Hepatic stellate cell (primary cell): ENCODE results near the gene PTH1R.

Experiments used
- DNase-seq: peaks from one replicate; pipeline ENCODE4 v3.0.0; 2011; ENCODE audit warnings: low spot score

PTH1R gene

DNA sequence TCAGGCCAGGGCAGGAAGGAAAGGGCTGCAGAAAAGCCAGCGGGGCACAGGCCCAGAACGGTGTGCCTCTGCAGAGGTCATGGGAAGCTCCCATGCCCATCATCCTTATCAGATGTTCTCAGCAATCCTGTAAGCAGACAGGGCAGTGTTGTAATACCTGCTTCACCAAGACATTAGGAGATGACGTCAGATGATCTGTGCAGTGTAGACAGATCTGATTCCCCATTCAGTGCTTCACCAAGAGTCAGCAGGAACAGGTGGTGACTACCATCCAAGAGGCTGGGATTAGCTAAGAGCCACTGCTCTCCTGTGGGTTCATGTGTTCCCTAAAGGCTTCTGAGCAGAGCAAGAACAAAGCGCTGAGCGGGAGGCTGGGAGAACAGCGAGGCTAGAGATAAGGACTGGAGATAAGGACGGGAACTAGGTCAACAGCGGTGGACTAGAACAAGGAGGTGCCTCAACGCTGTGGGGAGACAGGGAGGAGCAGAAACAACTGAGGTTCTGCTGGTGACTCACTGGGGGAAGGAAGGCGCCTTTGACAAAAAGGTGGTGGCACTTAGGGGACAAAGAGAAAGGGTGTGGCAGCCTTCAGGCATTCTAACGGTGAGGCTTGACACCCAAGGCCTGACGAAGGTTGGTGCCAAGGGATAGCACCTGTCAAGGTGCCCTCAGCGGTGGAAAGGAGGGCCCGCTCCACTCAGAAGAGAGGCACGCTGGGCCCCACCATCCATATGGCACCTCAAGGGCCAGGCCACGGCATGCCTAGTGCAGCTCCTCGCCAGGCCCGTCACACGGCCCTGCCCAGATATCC, 70.7 kb downstream of the PTH1R start:
- DNase-seq, result no peak

DNA sequence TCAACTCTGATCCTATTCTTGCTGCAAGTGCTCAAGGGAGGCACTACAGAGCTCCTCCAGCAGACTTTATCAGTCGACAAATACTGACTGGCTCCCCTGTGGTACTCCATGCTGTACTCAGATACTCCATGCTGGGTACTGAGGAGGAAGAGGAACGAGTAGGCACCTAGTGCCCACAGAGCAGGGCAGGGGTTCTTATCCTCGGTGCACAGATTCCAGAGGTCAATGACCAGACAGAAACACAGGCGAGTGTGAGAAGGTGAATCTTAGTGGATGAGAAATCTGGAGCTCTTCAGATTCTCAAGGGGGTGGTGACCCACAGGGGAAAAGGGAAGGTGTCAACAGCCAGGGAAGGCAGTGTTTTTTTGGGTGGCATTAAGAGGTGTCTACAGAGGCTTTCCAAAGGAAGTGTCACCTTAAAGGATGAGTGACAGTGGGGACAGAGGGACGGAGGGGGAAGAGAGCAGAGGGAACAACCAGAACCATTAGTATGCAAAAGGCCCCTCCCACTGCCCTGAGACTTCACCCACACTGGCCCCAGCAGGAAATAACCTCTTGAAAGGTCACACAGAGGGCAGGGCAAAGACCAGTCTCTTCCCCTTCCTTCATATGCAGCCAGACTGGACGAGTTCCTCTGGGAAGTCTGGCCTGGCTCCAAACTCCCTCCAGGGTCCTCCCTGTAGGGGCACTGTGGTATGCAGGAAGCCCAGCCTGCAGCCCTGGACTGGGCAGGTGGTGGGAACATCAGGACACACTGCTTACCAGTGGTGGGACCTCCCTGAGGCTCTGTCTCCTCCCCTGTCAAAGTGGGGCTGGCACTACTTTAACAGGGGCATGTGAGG, 71.5 kb downstream of the PTH1R start:
- no peak for DNase-seq

DNA sequence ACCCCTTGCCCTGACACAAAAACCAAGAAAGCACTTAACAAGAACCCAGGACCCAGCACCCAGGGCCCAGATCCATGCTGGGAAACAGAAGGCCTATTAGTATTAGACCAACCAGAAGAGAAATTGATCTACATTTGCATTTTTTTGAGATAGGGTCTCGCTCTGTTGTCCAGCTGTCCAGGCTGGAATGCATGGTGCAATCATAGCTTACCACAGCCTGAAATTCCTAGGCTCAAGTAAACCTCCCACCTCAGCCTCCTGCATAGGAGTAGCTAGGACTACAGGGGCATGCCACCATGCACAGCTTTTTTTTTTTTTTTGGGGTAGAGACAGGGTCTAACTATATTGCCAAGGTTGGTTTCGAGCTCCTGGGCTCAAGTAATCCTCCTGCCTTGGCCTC, 72.7 kb downstream of the PTH1R start:
- DNase-seq, result no peak

DNA sequence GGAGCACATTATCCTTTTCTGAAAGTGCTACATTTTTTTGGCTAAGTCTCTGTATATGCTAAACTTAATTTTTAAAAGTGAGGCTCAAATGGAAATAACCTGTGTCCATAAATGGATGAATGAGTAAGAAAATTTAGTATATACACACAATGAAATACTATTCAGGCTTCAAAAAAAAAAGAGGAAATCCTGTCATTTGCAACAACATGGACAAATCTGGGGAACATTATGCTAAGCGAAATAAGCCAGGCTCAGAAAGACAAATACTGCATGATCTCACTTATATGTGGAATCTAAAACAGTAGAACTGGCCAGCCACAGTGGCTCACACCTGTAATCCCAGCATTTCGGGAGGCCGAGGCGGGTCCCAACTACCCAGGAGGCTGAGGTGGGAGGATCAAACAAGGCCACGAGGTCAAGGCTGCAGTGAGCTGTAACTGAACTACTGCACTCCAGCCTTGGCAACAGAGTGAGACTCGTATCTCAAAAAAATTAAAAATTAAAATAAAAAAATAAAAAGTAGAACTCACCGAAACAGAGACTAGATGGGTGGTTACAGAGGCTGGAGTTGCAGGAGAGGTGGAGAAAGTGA, 73.2 kb downstream of the PTH1R start:
- no peak for DNase-seq

DNA sequence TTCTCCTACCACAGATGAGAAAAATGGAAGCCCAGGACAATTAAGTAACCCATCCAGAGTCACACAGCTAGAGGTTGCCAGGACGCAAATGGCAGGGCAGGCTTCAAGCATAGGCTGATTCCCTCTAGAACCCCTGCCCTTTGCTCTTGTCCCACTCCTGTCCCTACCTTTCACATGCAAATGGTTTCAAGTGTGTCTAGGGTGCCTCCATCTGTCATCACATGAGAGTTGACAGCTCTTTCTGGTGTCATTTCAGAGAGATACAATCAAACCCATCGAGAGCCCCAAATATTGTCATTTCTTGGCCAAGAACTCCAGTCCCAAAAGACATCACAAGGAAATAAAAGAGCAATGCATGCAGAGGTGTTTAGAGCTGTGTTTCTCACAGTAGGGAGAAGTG, 75.3 kb downstream of the PTH1R start:
- DNase-seq, result no peak
